Activated T-cell treated with anti-CD3 and anti-CD28 coated beads, Interleukin-2, amount 50 U/mL, for 48 hours (primary cell): ENCODE results near the gene WDCP.
A peak's percentile ranks its signal among the peaks of the same experiment; 100 is the strongest.
"Not testable (repeated sequence)": the region's sequence is repeated elsewhere in the genome, so short reads cannot be mapped to it uniquely, and the experiment has no call there.

Experiments
- DNase-seq, 2 experiments: peaks; one replicate each; pipeline ENCODE4 v3.0.0-alpha.2; 2020

WDCP gene, protein sequence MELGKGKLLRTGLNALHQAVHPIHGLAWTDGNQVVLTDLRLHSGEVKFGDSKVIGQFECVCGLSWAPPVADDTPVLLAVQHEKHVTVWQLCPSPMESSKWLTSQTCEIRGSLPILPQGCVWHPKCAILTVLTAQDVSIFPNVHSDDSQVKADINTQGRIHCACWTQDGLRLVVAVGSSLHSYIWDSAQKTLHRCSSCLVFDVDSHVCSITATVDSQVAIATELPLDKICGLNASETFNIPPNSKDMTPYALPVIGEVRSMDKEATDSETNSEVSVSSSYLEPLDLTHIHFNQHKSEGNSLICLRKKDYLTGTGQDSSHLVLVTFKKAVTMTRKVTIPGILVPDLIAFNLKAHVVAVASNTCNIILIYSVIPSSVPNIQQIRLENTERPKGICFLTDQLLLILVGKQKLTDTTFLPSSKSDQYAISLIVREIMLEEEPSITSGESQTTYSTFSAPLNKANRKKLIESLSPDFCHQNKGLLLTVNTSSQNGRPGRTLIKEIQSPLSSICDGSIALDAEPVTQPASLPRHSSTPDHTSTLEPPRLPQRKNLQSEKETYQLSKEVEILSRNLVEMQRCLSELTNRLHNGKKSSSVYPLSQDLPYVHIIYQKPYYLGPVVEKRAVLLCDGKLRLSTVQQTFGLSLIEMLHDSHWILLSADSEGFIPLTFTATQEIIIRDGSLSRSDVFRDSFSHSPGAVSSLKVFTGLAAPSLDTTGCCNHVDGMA

DNA sequence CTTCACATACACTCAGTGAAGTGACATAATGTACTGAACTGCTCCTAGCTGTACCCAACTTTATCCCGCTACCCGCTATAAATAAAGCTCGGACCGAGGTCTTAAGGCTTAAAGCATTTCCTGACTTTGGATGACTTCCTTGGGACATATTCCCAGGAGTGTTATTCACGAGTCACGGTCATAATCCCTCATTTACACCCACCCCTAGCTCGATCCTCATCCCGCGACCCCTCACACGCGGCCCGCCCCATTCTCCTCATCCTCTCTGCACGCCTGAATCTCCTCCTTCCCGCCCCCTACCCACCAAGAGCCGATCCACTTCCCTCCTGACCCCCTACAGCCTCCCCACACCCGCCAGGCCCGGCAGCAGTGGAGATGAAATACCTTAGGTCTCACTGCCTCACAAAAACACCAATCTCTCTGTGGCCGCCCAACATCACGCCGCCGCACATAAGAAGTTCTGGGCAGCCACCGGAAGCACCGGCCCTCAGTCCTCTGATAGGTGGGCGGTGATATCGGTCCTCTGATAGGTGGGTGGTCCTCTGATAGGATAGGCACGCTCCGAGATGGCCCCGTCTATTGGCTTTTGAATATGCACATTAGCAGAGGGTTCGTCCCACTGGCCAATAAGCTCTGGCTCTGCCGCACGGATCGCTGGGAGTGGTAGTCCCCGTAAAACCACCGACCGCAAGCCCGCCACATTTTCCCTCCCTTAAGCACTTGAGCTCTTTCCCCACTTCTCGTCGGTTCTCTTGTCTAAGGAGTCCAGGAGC is at the start of gene WDCP:
TSS of gene WDCP (minus strand) at position 462 of the 773 bp plus-strand sequence. CDS start 7,897 bp downstream, outside the sequence.
- DNase-seq, result peak; percentile 92 to 93

DNA sequence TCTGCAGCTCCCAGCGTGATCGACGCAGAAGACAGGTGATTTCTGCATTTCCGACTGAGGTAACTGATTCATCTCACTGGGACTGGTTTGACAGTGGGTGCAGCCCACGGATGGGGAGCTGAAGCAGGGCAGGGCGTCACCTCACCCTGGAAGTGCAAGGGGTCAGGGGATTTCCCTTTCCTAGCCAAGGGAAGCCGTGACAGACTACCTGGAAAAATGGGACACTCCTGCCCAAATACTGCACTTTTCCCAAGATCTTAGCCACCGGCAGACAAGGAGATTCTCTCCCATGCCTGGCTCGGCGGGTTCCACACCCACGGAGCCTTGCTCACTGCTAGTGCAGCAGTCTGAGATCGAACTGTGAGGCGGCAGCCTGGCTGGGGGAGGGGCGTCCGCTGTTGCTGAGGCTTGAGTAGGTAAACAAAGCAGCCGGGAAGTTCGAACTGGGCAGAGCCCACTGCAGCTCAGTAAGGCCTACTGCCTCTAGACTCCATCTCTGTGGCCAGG is 48.0 kb upstream of the WDCP start:
- peak in 1 of 2 experiments; percentile 1 for DNase-seq

GRCh38 chr2:24093270-24093669 is 46.1 kb upstream of the WDCP start:
- DNase-seq, result not testable (repeated sequence)

GRCh38 chr2:24088821-24089359 is 41.7 kb upstream of the WDCP start:
- no peak for DNase-seq

DNA sequence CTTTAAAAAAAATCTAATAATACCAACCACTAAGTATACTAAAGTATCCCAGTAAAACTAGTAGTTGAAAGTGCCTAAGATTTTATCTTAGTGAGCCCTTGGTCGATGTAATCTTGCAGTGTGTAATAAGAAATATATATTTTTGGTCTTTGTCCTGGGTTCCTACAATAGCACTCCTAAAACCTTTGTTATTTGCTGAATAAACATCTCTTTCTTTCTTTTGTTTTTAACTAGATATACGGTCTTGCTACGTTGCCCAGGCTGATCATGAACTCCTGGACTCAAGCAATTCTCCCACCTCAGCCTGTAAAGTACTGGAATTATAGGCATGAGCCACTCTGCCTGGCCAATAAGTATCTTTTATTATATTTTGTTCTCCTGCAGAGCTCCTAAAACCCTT is 39.8 kb upstream of the WDCP start:
- no peak for DNase-seq

GRCh38 chr2:24086241-24086640 is 39.0 kb upstream of the WDCP start:
- DNase-seq, result no peak

- no peak for DNase-seq
Observed at GRCh38 chr2:24085200-24085489, 38.0 kb upstream of the WDCP start.

GRCh38 chr2:24084386-24085199 is 37.4 kb upstream of the WDCP start, which contains the start of gene TP53I3:
Gene TP53I3, minus strand, starts transcription at chr2:24084834. Its CDS starts 508 bp downstream, at chr2:24084326.
- peak; percentile 89 to 92 for DNase-seq

- no peak for DNase-seq
Observed at GRCh38 chr2:24083567-24084385, 36.6 kb upstream of the WDCP start.

- peak; percentile 10 to 12 for DNase-seq
Observed at GRCh38 chr2:24082787-24083566, 35.8 kb upstream of the WDCP start.

DNA sequence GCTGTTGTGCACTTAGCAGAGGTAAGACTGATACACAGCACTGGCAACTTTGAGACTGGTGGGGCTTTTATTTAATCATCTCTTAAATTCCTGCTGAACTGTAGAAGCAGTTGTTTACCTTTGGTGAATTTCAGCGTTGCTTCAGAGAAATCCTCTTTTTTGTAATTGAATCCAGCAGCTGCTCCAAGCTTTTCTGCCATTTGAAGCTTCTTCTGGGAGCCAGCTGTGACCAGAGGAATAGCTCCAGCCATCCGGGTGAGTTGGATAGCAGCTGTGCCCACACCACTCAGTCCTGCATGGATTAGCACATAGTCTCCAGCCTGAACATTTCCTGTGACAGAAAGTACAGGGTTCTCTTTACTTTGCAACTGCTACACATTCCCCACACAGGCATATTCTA is 33.5 kb upstream of the WDCP start:
- peak in 1 of 2 experiments; percentile 2 for DNase-seq

- DNase-seq, result peak in 1 of 2 experiments; percentile 3
Observed at GRCh38 chr2:24077879-24078278, 30.7 kb upstream of the WDCP start.

GRCh38 chr2:24077535-24077877 is 30.3 kb upstream of the WDCP start:
- no peak for DNase-seq

- DNase-seq, result peak in 1 of 2 experiments; percentile 33
Observed at GRCh38 chr2:24076849-24077534, 29.8 kb upstream of the WDCP start.

DNA sequence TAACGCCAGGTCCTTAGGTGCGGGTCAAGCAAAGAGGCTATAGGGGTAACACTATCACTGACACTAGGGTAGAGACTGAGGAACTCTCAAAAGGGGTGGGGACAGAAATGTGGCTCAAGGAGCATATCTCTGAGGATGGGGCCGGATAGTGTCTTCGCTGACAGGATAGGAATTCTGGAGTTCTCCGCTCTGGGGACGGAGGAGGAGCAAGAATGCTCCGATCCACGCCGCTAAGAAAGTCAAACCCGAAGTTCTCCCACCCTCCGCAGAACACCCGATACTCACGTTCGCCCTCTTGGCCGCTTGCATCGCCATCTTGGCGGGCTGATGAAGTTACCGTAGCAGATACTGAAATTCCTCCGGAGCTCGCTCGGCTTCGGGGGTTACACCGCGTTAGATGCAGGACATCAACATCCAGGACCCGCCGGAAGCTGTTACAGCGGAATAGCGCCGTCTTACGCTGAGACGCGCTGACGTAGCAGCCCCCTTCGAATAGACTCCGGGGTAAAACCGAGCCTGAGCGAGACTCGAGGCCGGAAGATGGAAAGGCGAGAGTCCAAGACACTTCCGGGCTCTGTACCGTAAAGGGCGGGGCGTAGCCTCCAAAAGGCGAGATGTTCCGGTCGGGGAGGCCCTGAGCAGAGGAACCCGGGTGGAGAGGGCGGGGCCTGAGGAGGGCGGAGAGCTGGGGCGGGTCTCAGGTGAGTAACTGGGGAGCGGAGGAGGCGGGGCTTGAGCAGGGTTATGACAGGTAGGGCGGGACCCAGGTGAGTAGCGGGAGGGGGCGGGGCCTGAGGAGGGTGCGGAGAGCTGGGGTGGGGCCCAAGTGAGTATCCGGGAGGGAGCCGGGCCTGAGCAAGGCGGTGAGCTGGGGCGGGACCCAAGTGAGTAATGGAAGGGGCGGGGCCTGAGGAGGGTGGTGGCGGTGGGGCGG is 29.0 kb upstream of the WDCP start, which contains the start of gene SF3B6:
TSS of gene SF3B6 (minus strand) at position 412 of the 934 bp plus-strand sequence. CDS start at position 315, 97 bp downstream.
- DNase-seq, result peak; percentile 100

- peak; percentile 12 to 15 for DNase-seq
Observed at GRCh38 chr2:24075259-24075658, 28.1 kb upstream of the WDCP start.

DNA sequence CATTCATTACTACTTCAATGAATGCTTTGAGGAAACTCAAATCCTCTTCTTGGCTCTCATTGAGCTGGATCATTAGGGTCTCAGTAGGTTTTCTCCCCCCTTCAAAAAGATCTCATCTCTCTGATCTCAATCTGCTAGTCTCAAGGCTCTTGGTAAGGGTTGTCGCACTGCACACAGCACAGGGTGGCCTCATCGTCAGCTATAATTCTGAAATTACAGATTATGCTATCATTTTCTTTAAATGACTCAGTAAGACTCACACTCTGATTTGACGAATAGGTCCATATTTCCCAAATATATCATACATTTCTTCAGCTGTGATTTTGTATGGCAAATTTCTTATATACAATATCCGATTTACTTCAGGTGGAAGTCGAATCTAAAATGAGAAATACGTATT is 26.6 kb upstream of the WDCP start:
- DNase-seq, result no peak

DNA sequence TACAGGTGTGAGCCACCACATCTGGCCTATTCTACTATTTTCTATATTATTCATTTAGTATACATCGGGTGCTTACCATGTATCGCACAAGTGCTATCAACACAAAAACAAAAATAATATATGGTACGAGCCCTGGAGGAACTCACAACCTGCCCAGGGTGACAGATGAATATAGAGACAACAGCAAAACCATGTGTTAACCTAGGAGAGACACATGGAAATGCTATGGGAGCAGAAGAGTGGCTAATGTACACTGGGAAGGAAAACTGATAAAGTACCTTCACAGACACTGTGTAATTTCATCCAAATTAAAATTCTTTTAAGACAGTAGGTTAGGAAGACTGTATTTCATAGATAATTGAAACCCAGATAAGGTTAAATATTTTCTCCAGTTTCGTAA is 25.1 kb upstream of the WDCP start:
- no peak for DNase-seq
